Loucy (cell line): Measurements from ENCODE around the gene BTRC.
"Not testable (repeated sequence)": the region's sequence is repeated elsewhere in the genome, so short reads cannot be mapped to it uniquely, and the experiment has no call there.

Experiments used
- H2AFZ ChIP-seq: fragments of 200-600 bp; sonication (generic); 2 replicates; pipeline ENCODE4 v1.6.0; 2016; ENCODE audit warnings: antibody characterized with exemption, mild to moderate bottlenecking, low read length, moderate library complexity
- H3F3A ChIP-seq: fragments of 200-600 bp; 2 replicates; pipeline ENCODE4 v1.6.0; 2016; ENCODE audit warnings: antibody characterized with exemption, low read depth, mild to moderate bottlenecking
- H3K27me3 ChIP-seq: fragments of 200-600 bp; sonication (generic); 2 replicates; pipeline ENCODE4 v1.6.1; 2014; ENCODE audit warnings: low read length, mild to moderate bottlenecking; ENCODE audit not compliant: insufficient read depth, poor library complexity, severe bottlenecking
- H3K36me3 ChIP-seq: fragments of 200-600 bp; sonication (generic); 2 replicates; pipeline ENCODE4 v1.6.1; 2016; ENCODE audit warnings: low read length; ENCODE audit not compliant: insufficient read depth
- H3K4me1 ChIP-seq: fragments of 200-600 bp; sonication (generic); 2 replicates; pipeline ENCODE4 v1.5.1; 2014; ENCODE audit warnings: low read length, mild to moderate bottlenecking; ENCODE audit not compliant: insufficient read depth, poor library complexity, severe bottlenecking
- H3K4me2 ChIP-seq: fragments of 200-600 bp; sonication (generic); 2 replicates; pipeline ENCODE4 v1.6.0; 2014; ENCODE audit warnings: antibody characterized with exemption, low read length, low read depth, mild to moderate bottlenecking; ENCODE audit not compliant: poor library complexity, severe bottlenecking
- H3K4me3 ChIP-seq: fragments of 200-600 bp; sonication (generic); 2 replicates; pipeline ENCODE4 v1.5.1; 2014; ENCODE audit warnings: low read length, mild to moderate bottlenecking, mixed read lengths; ENCODE audit not compliant: poor library complexity, severe bottlenecking
- H3K79me2 ChIP-seq: fragments of 200-600 bp; sonication (generic); 2 replicates; pipeline ENCODE4 v1.6.1; 2014; ENCODE audit warnings: low read length; ENCODE audit not compliant: insufficient read depth
- H3K9ac ChIP-seq: fragments of 200-600 bp; sonication (generic); 2 replicates; pipeline ENCODE4 v1.6.0; 2014; ENCODE audit warnings: mild to moderate bottlenecking, low read depth, low read length, moderate library complexity; ENCODE audit not compliant: poor library complexity, severe bottlenecking
- H3K9me2 ChIP-seq: fragments of 200-600 bp; sonication (generic); replicated peaks from 2 replicates; pipeline ENCODE4 v1.6.1; 2016; ENCODE audit warnings: low read depth, low read length, mixed read lengths
- H3K9me3 ChIP-seq: fragments of 200-600 bp; sonication (generic); 2 replicates; pipeline ENCODE4 v1.6.1; 2014; ENCODE audit warnings: mild to moderate bottlenecking, antibody characterized with exemption, low read length, low read depth; ENCODE audit not compliant: insufficient read depth
- H4K20me1 ChIP-seq: fragments of 200-600 bp; sonication (generic); 2 replicates; pipeline ENCODE4 v1.6.0; 2014; ENCODE audit warnings: antibody characterized with exemption, low read length, mild to moderate bottlenecking; ENCODE audit not compliant: insufficient read depth, poor library complexity, severe bottlenecking
- CTCF ChIP-seq: fragments of 200-600 bp; sonication (generic); conservative IDR thresholded peaks from 2 replicates; pipeline ENCODE4 v1.5.1; 2014; ENCODE audit warnings: mild to moderate bottlenecking, antibody characterized with exemption, low read length
- EZH2phosphoT487 ChIP-seq: fragments of 200-600 bp; IDR thresholded peaks from 2 replicates; pipeline ENCODE4 v1.6.1; 2018; ENCODE audit warnings: antibody characterized with exemption, mild to moderate bottlenecking, moderate library complexity, borderline replicate concordance

Gene BTRC

DNA sequence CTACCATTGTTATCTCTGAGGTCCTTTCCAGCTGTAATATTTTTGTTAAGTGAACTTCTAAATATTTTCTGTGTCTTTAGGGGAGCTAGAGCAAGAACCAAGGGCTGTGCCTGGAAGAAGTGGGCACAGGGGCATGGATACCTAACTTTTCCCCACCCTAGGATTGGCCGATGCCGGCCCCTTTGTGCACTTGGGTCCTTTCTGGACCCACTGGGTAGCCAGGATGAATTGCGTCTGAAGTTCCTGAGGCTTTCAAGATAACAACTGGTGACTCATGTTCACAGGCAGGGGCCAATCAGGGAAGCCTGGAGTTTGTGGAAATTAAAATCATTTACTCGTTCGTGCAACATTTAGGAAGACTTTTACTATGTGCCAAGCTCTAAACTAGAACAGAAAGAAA lies 234.9 kb downstream of the BTRC start:
- no peak overlapping the region for H3K9ac ChIP-seq

DNA sequence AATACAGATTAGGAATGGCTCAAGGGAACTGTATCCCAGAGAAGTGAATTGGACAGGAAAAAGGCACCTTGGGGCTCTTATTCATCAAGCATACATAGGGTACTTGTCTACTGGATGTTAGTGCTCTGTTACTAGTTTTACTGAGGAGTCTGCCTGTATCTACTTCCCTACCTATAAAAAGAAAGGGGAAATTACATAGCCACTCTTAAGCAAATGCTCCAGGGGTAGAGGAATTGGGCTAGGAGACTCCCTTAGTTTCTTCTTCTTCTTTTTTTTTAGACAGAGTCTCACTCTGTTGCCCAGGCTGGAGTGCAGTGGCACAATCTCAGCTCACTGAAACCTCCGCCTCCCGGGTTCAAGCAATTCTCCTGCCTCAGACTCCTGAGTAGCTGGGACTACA lies 239.4 kb downstream of the BTRC start:
- H3K4me1 ChIP-seq, H3K36me3 ChIP-seq, H4K20me1 ChIP-seq, H3K9me3 ChIP-seq, H3K4me3 ChIP-seq, H3F3A ChIP-seq, H3K9me2 ChIP-seq, H3K4me2 ChIP-seq, H3K27me3 ChIP-seq, H3K9ac ChIP-seq, H2AFZ ChIP-seq, H3K79me2 ChIP-seq: not testable (repeated sequence)

More for the DNA sequence above, 234.9 kb downstream of the BTRC start:
- TF ChIP-seq EZH2phosphoT487 (no peak), CTCF (no peak)
- Histone ChIP-seq H3K9me3 (no peaks in the 10 kb centered on the region), H3F3A (no peaks in the 10 kb centered on the region), H3K79me2 (peaks cover 13% of the 10 kb centered on the region), H3K4me1 (peaks cover 18% of the 10 kb centered on the region), H2AFZ (peak overlapping the region; percentile 90), H3K4me2 (peak overlapping the region; percentile 99), H4K20me1 (no peaks in the 10 kb centered on the region), H3K4me3 (peak overlapping the region; percentile 99), H3K9me2 (no peaks in the 10 kb centered on the region), H3K36me3 (no peaks in the 10 kb centered on the region), H3K27me3 (no peaks in the 10 kb centered on the region)

DNA sequence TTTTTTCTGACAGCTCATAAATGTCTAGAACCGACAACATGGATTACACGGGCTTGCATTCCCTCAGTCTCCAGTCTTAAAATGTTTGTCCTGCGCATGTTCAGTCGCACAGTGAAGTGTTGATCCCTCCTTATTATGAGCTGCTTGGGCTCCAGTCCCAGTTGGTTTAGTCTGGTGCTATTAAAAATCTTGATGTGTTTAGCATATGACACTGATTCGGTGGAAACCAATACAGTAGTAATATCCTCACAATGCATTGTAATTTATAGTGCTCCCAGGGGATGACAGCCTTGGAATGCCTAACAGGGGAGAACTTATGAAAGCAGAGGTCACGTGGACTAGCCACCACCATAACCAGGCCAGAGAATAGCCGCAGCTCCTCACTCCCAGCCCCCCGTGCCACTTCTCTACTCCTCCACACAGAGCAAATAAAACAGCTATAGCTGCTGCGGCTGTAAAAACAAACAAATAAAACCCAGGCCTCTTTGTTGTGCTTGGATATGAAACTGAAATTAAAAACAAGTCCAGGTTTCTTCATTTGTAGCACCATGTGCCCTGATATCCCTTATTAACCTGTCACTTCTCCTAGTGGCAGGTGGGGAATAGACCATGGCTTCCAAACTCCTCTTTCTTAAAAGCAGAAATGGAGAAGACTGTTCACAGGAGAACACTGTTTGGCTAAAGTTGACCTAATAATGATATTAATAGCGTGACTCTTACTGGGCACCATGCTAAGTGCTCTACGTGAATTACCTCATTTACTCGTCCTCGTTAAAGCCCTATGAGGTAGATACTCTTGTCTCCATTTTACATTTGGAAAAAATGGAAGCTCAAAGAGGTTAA lies 241.8 kb downstream of the BTRC start:
- Histone ChIP-seq H4K20me1 (no peaks in the 10 kb centered on the region), H2AFZ (no peak overlapping the region), H3K9me2 (no peaks in the 10 kb centered on the region), H3K9me3 (no peaks in the 10 kb centered on the region), H3K4me3 (no peak overlapping the region), H3K4me1 (no peaks in the 10 kb centered on the region), H3K36me3 (no peaks in the 10 kb centered on the region), H3F3A (no peaks in the 10 kb centered on the region), H3K79me2 (no peaks in the 10 kb centered on the region), H3K27me3 (no peaks in the 10 kb centered on the region), H3K4me2 (no peak overlapping the region), H3K9ac (no peak overlapping the region)
- TF ChIP-seq EZH2phosphoT487 (no peak), CTCF (no peak)
